Measurements from ENCODE around the gene PPT1.

PPT1 gene

GRCh38 chr1:40042341-40042740 is 54.7 kb downstream of the PPT1 start:
- Histone ChIP-seq H3K9ac (ENCODE audit: low read depth, low read length) (no peak overlapping the region; the same call in 1 of the 2 replicates), H3K4me3 (ENCODE audit: low read depth in 1 of 2, low read length in 2 of 2) (peak overlapping the region in 1 of 2 experiments; percentile 99; a peak in 2 of 4 replicates), H2AFZ (ENCODE audit: low read depth, low read length) (no peak overlapping the region), H3K4me2 (ENCODE audit: insufficient read depth, low read length) (peak overlapping the region; percentile 83), H3K4me1 (ENCODE audit: insufficient read depth, low read length) (peaks cover 41% of the 10 kb centered on the region), H3K36me3 (ENCODE audit: insufficient read depth, low read length) (peaks cover 18% of the 10 kb centered on the region), H3K79me2 (ENCODE audit: insufficient read depth, low read length) (peaks cover 77% of the 10 kb centered on the region), H3K27me3 (ENCODE audit: insufficient read depth, low read length, poor library complexity) (no peaks in the 10 kb centered on the region), H4K20me1 (ENCODE audit: insufficient read depth, low read length) (peaks cover 31% of the 10 kb centered on the region; the same call in 1 of the 2 replicates), H3K9me3 (ENCODE audit: insufficient read depth, low read length, severe bottlenecking) (no peaks in the 10 kb centered on the region), H3K27ac (ENCODE audit: low read length) (peak overlapping the region; percentile 11; the same call in 1 of the 2 replicates)
- TF ChIP-seq CTCF (IDR thresholded peaks at IDR 0.05; ENCODE audit: borderline replicate concordance, extremely low read depth, low read length, poor library complexity, severe bottlenecking) (no peak), EZH2 (IDR thresholded peaks at IDR 0.05; ENCODE audit: borderline replicate concordance, low read depth, low read length, severe bottlenecking) (no peak)
- DNase-seq (no peak), ATAC-seq (ENCODE audit: insufficient read depth, low read depth) (no peak)

GRCh38 chr1:40041466-40041838 is 55.6 kb downstream of the PPT1 start:
- peaks cover 27% of the 10 kb centered on the region; the same call in 1 of the 2 replicates for H4K20me1 ChIP-seq (ENCODE audit: insufficient read depth, low read length)
- H3K4me2 ChIP-seq (ENCODE audit: insufficient read depth, low read length): peak overlapping the region; percentile 83

GRCh38 chr1:40040511-40041465 is 56.3 kb downstream of the PPT1 start, which contains the start of gene CAP1:
Gene CAP1, plus strand, starts transcription at chr1:40040729. Its CDS starts 18,618 bp downstream, at chr1:40059347.
- peak within 1 kb of the TSS; percentile 97 for H3K9ac ChIP-seq (ENCODE audit: low read depth, low read length)

More at GRCh38 chr1:40041466-40041838, 55.6 kb downstream of the PPT1 start:
- Histone ChIP-seq H3K4me3 (ENCODE audit: low read depth in 1 of 2, low read length in 2 of 2) (peak overlapping the region; percentile 80 to 99), H3K27ac (ENCODE audit: low read length) (peak overlapping the region; percentile 82), H3K36me3 (ENCODE audit: insufficient read depth, low read length) (peaks cover 15% of the 10 kb centered on the region), H2AFZ (ENCODE audit: low read depth, low read length) (0 out of 2 replicates have a peak overlapping the region, but pooled peaks have one; percentile 80), H3K79me2 (ENCODE audit: insufficient read depth, low read length) (peaks cover 68% of the 10 kb centered on the region), H3K9me3 (ENCODE audit: insufficient read depth, low read length, severe bottlenecking) (no peaks in the 10 kb centered on the region), H3K4me1 (ENCODE audit: insufficient read depth, low read length) (peaks cover 41% of the 10 kb centered on the region), H3K9ac (ENCODE audit: low read depth, low read length) (peak overlapping the region; percentile 97), H3K27me3 (ENCODE audit: insufficient read depth, low read length, poor library complexity) (no peaks in the 10 kb centered on the region)
- DNase-seq (no peak), ATAC-seq (ENCODE audit: insufficient read depth, low read depth) (no peak)
- TF ChIP-seq EZH2 (IDR thresholded peaks at IDR 0.05; ENCODE audit: borderline replicate concordance, low read depth, low read length, severe bottlenecking) (no peak), CTCF (IDR thresholded peaks at IDR 0.05; ENCODE audit: borderline replicate concordance, extremely low read depth, low read length, poor library complexity, severe bottlenecking) (no peak)

More at GRCh38 chr1:40040511-40041465, 56.3 kb downstream of the PPT1 start, which contains the start of gene CAP1:
- DNase-seq (peak; percentile 100), ATAC-seq (ENCODE audit: insufficient read depth, low read depth) (peak; percentile 93)
- peaks cover 41% of the 10 kb centered on the region for H3K4me1 ChIP-seq (ENCODE audit: insufficient read depth, low read length)
- no peaks in the 10 kb centered on the region for H3K9me3 ChIP-seq (ENCODE audit: insufficient read depth, low read length, severe bottlenecking)
- peak within 1 kb of the TSS; percentile 95 for H3K4me2 ChIP-seq (ENCODE audit: insufficient read depth, low read length)
- H2AFZ ChIP-seq (ENCODE audit: low read depth, low read length): peak within 1 kb of the TSS; percentile 97
- TF ChIP-seq CTCF (IDR thresholded peaks at IDR 0.05; ENCODE audit: borderline replicate concordance, extremely low read depth, low read length, poor library complexity, severe bottlenecking): no peak
- no peak for TF ChIP-seq EZH2 (IDR thresholded peaks at IDR 0.05; ENCODE audit: borderline replicate concordance, low read depth, low read length, severe bottlenecking)
- no peaks in the 10 kb centered on the region for H3K27me3 ChIP-seq (ENCODE audit: insufficient read depth, low read length, poor library complexity)
- H4K20me1 ChIP-seq (ENCODE audit: insufficient read depth, low read length): peaks cover 23% of the 10 kb centered on the region; the same call in 1 of the 2 replicates
- peak within 1 kb of the TSS; percentile 96 for H3K27ac ChIP-seq (ENCODE audit: low read length)
- peaks cover 15% of the 10 kb centered on the region for H3K36me3 ChIP-seq (ENCODE audit: insufficient read depth, low read length)
- peak within 1 kb of the TSS; percentile 80 to 99 for H3K4me3 ChIP-seq (ENCODE audit: low read depth in 1 of 2, low read length in 2 of 2)
- H3K79me2 ChIP-seq (ENCODE audit: insufficient read depth, low read length): peaks cover 61% of the 10 kb centered on the region
